ENCODE results near the gene LONRF2. TPM values are rescaled to one million over a fixed set of nuclear protein-coding genes. Genes with fewer than 3 reads are reported as not detected.

LONRF2 gene
- total and polyA plus RNA-seq, 2 of the 13 experiments (the other 11 are each of a cell fraction or from before 2014, with no cell fraction given), result not detected

DNA sequence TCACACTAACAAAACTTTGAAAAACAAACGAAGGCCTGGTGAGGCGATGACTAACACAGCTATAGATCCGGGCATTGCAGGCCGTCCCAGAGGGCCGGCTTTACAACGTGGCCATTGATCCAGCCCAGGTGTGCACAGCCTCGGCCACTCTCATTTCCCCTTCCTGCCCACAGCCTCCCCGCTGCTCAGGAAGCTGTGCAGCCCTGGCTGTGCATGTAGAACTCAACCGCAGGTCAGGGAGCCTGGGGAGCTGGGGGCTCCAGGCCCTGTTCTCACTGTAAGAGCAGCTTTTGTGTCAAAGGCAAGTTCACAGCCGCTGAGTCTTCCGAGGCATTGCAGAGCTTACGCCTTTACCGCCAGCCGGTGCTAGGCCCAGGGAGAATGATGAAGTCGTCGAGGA, 87.2 kb downstream of the LONRF2 start (continued):
- TF ChIP-seq, protein P1, sequence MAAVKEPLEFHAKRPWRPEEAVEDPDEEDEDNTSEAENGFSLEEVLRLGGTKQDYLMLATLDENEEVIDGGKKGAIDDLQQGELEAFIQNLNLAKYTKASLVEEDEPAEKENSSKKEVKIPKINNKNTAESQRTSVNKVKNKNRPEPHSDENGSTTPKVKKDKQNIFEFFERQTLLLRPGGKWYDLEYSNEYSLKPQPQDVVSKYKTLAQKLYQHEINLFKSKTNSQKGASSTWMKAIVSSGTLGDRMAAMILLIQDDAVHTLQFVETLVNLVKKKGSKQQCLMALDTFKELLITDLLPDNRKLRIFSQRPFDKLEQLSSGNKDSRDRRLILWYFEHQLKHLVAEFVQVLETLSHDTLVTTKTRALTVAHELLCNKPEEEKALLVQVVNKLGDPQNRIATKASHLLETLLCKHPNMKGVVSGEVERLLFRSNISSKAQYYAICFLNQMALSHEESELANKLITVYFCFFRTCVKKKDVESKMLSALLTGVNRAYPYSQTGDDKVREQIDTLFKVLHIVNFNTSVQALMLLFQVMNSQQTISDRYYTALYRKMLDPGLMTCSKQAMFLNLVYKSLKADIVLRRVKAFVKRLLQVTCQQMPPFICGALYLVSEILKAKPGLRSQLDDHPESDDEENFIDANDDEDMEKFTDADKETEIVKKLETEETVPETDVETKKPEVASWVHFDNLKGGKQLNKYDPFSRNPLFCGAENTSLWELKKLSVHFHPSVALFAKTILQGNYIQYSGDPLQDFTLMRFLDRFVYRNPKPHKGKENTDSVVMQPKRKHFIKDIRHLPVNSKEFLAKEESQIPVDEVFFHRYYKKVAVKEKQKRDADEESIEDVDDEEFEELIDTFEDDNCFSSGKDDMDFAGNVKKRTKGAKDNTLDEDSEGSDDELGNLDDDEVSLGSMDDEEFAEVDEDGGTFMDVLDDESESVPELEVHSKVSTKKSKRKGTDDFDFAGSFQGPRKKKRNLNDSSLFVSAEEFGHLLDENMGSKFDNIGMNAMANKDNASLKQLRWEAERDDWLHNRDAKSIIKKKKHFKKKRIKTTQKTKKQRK (IDR thresholded peaks at IDR 0.05; ENCODE audit: low read length), result no peak
- TF ChIP-seq, protein P2, sequence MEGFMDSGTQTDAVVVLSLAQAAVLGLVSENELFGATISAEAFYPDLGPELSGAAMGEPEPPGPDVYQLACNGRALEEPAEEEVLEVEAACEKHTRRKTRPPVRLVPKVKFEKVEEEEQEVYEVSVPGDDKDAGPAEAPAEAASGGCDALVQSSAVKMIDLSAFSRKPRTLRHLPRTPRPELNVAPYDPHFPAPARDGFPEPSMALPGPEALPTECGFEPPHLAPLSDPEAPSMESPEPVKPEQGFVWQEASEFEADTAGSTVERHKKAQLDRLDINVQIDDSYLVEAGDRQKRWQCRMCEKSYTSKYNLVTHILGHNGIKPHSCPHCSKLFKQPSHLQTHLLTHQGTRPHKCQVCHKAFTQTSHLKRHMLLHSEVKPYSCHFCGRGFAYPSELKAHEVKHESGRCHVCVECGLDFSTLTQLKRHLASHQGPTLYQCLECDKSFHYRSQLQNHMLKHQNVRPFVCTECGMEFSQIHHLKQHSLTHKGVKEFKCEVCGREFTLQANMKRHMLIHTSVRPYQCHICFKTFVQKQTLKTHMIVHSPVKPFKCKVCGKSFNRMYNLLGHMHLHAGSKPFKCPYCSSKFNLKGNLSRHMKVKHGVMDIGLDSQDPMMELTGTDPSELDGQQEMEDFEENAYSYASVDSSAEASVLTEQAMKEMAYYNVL (CRISPR knock-in tag; IDR thresholded peaks at IDR 0.05; ENCODE audit: borderline replicate concordance), result no peak
- TF ChIP-seq ATF7-NPFF (CRISPR knock-in tag; IDR thresholded peaks at IDR 0.05; ENCODE audit: low read depth), result no peak

DNA sequence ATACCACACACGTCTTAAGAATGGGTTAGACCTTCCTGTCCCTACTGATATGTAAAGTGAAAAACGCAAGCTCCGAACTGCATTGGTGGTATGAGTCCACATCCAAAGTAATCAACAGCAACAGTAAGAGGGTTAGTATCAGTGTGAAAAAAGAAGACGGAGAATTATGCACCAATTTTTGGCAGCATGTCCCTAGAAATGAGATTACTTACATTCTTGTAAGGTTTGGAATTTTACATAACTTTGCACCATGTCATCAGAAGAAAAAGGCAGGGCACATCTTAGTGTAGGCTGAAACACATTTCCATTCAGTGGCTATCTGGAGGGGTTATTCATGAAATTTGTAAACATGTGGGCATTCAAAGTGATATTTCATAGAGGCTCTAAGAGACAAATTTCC, 88.2 kb downstream of the LONRF2 start:
- no peak for FAIRE-seq
- CTCF ChIA-PET (ENCODE audit: low intra/inter-chr PET ratio, low total read pairs), result no interaction called here
- peaks cover 0 to 11% of the 10 kb centered on the region in 2 experiments; a peak in 3 of 5 replicates for H3K27me3 ChIP-seq (ENCODE audit: control insufficient read depth in 1 of 2, insufficient read depth in 2 of 2, low read length in 2 of 2)
- H3K4me3 ChIP-seq (replicated peaks in 1 of 3; ENCODE audit: insufficient read depth in 1 of 3, low read depth in 2 of 3, low read length in 3 of 3), result no peak overlapping the region
- no peaks in the 10 kb centered on the region for H3K79me2 ChIP-seq (ENCODE audit: insufficient read depth, low read length)
- DNase-seq (ENCODE audit: low spot score), result no peak
- H3K27ac ChIP-seq (ENCODE audit: extremely low read length, insufficient read depth, low read length), result no peak overlapping the region
- POLR2A ChIA-PET, result no interaction called here
- ATAC-seq, result no peak
- H3K4me2 ChIP-seq (ENCODE audit: low read depth, low read length), result no peak overlapping the region
- in situ Hi-C loops (cut with HindIII; ENCODE audit: extremely low pct_ligation_motif_present, low pct_unique_long_range_greater_than_20kb) (no loop called here), intact Hi-C loops (cut with micrococcal nuclease; ENCODE audit: unreplicated experiment) (no loop called here)
- no peaks in the 10 kb centered on the region for H3K4me1 ChIP-seq (ENCODE audit: insufficient read depth, low read length)
- WGBS (ENCODE audit: low lambda C conversion rate), result 54% methylated on average over 4 of the region's 4 CpGs
- no peaks in the 10 kb centered on the region for H4K20me1 ChIP-seq (ENCODE audit: insufficient read depth, low read length)
- no peak overlapping the region for H3K9ac ChIP-seq (ENCODE audit: insufficient read depth, low read depth, low read length)
- BruUV-seq (replicated peaks), result no TSS peak
- H2AFZ ChIP-seq (ENCODE audit: low read length), result no peak overlapping the region
- H3K36me3 ChIP-seq (replicated peaks in 1 of 2; ENCODE audit: control insufficient read depth in 1 of 2, insufficient read depth in 2 of 2, low read length in 2 of 2), result no peaks in the 10 kb centered on the region
- no peaks in the 10 kb centered on the region for H3K9me3 ChIP-seq (ENCODE audit: low read length)
- TF ChIP-seq ZSCAN22 (CRISPR knock-in tag; IDR thresholded peaks at IDR 0.05) (no peak), AGO2 (optimal IDR thresholded peaks at IDR 0.05; ENCODE audit: low read depth, low read length) (no peak), ZNF354B (CRISPR knock-in tag; IDR thresholded peaks at IDR 0.05) (no peak), ZSCAN20 (CRISPR knock-in tag; IDR thresholded peaks at IDR 0.05; ENCODE audit: borderline replicate concordance) (no peak), AKAP8 (CRISPR knock-in tag; IDR thresholded peaks at IDR 0.05) (no peak), LCORL (IDR thresholded peaks at IDR 0.05) (no peak), LCORL (CRISPR knock-in tag; IDR thresholded peaks at IDR 0.05) (no peak), BCL6 (CRISPR knock-in tag; IDR thresholded peaks at IDR 0.05) (no peak)
- TF ChIP-seq, protein P3, sequence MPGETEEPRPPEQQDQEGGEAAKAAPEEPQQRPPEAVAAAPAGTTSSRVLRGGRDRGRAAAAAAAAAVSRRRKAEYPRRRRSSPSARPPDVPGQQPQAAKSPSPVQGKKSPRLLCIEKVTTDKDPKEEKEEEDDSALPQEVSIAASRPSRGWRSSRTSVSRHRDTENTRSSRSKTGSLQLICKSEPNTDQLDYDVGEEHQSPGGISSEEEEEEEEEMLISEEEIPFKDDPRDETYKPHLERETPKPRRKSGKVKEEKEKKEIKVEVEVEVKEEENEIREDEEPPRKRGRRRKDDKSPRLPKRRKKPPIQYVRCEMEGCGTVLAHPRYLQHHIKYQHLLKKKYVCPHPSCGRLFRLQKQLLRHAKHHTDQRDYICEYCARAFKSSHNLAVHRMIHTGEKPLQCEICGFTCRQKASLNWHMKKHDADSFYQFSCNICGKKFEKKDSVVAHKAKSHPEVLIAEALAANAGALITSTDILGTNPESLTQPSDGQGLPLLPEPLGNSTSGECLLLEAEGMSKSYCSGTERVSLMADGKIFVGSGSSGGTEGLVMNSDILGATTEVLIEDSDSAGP (CRISPR knock-in tag; IDR thresholded peaks at IDR 0.05; ENCODE audit: borderline replicate concordance), result no peak
- TF ChIP-seq, protein P4, sequence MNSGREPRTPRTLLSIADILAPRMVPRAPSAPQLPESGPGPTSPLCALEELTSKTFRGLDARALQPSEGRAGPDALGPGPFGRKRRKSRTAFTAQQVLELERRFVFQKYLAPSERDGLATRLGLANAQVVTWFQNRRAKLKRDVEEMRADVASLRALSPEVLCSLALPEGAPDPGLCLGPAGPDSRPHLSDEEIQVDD (CRISPR knock-in tag; IDR thresholded peaks at IDR 0.05; ENCODE audit: borderline replicate concordance), result no peak
- TF ChIP-seq, protein P5, sequence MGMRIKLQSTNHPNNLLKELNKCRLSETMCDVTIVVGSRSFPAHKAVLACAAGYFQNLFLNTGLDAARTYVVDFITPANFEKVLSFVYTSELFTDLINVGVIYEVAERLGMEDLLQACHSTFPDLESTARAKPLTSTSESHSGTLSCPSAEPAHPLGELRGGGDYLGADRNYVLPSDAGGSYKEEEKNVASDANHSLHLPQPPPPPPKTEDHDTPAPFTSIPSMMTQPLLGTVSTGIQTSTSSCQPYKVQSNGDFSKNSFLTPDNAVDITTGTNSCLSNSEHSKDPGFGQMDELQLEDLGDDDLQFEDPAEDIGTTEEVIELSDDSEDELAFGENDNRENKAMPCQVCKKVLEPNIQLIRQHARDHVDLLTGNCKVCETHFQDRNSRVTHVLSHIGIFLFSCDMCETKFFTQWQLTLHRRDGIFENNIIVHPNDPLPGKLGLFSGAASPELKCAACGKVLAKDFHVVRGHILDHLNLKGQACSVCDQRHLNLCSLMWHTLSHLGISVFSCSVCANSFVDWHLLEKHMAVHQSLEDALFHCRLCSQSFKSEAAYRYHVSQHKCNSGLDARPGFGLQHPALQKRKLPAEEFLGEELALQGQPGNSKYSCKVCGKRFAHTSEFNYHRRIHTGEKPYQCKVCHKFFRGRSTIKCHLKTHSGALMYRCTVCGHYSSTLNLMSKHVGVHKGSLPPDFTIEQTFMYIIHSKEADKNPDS (CRISPR knock-in tag; IDR thresholded peaks at IDR 0.05), result no peak
